Neural cell (in vitro differentiated cells): Measurements from ENCODE around the gene RTP5. TPM values are rescaled to one million over a fixed set of nuclear protein-coding genes. Genes with fewer than 3 reads are reported as not detected.

Experiments used
- H2AFZ ChIP-seq: fragments of 200-600, 300-800 bp; sonication (generic), shearing (Covaris generic); 2 replicates; pipeline ENCODE4 v1.6.0; 2014; ENCODE audit warnings: low read depth, mild to moderate bottlenecking, antibody characterized with exemption, low read length, moderate library complexity
- H3F3A ChIP-seq: fragments of 200-600 bp; shearing (Covaris generic); 2 replicates; pipeline ENCODE4 v1.6.1; 2016; ENCODE audit warnings: mild to moderate bottlenecking, moderate library complexity, mixed read lengths, antibody characterized with exemption, low read length; ENCODE audit not compliant: insufficient read depth, poor library complexity, severe bottlenecking
- H3K27ac ChIP-seq: fragments of 200-600, 300-800 bp; sonication (generic), shearing (Covaris generic); 2 replicates; pipeline ENCODE4 v1.5.1; 2014; ENCODE audit warnings: mild to moderate bottlenecking, low read length, moderate library complexity
- H3K27me3 ChIP-seq: fragments of 300-800, 200-600 bp; sonication (generic), shearing (Covaris generic); 2 replicates; pipeline ENCODE4 v1.6.0; 2014; ENCODE audit warnings: mild to moderate bottlenecking, low read depth, low read length, moderate library complexity; ENCODE audit not compliant: insufficient read depth
- H3K36me3 ChIP-seq: fragments of 300-800, 200-600 bp; sonication (generic), shearing (Covaris generic); 2 replicates; pipeline ENCODE4 v1.5.1; 2014; ENCODE audit warnings: mild to moderate bottlenecking, antibody characterized with exemption, low read length, moderate library complexity; ENCODE audit not compliant: insufficient read depth
- H3K4me2 ChIP-seq: fragments of 300-800, 200-600 bp; sonication (generic), shearing (Covaris generic); 2 replicates; pipeline ENCODE4 v1.6.0; 2014; ENCODE audit warnings: mild to moderate bottlenecking, low read length
- H3K4me3 ChIP-seq: fragments of 300-800, 200-600 bp; sonication (generic), shearing (Covaris generic); 2 replicates; pipeline ENCODE4 v1.5.1; 2014; ENCODE audit warnings: mild to moderate bottlenecking, low read length, moderate library complexity
- H3K79me2 ChIP-seq: fragments of 200-600 bp; shearing (Covaris generic); replicated peaks from 2 replicates; pipeline ENCODE4 v1.6.0; 2014; ENCODE audit warnings: mild to moderate bottlenecking, low read length, moderate library complexity; ENCODE audit not compliant: insufficient read depth
- H3K9ac ChIP-seq: fragments of 300-800, 200-600 bp; sonication (generic), shearing (Covaris generic); 2 replicates; pipeline ENCODE4 v1.6.1; 2016; ENCODE audit warnings: mild to moderate bottlenecking, low read length, mixed read lengths
- H3K9me2 ChIP-seq: fragments of 200-600 bp; shearing (Covaris generic); 2 replicates; pipeline ENCODE4 v1.6.1; 2016; ENCODE audit warnings: mild to moderate bottlenecking, low read length, mixed read lengths; ENCODE audit not compliant: insufficient read depth
- H3K9me3 ChIP-seq: fragments of 200-600, 300-800 bp; sonication (generic), shearing (Covaris generic); 2 replicates; pipeline ENCODE4 v1.6.1; 2016; ENCODE audit warnings: mild to moderate bottlenecking, mixed run types, low read length, moderate library complexity, mixed read lengths
- H4K20me1 ChIP-seq: fragments of 200-600 bp; shearing (Covaris generic); 2 replicates; pipeline ENCODE4 v1.6.1; 2016; ENCODE audit warnings: mild to moderate bottlenecking, mixed run types; ENCODE audit not compliant: insufficient read depth
- CTCF ChIP-seq: fragments of 450-650 bp; IDR thresholded peaks from 2 replicates; pipeline ENCODE4 v1.5.1; 2014; ENCODE audit warnings: antibody characterized with exemption, mild to moderate bottlenecking, moderate library complexity; ENCODE audit not compliant: poor library complexity, severe bottlenecking
- EP300 ChIP-seq: fragments of 450-650 bp; conservative IDR thresholded peaks from 2 replicates; pipeline ENCODE4 v1.6.1; 2014; ENCODE audit warnings: antibody characterized with exemption, mild to moderate bottlenecking, moderate library complexity; ENCODE audit not compliant: poor library complexity, severe bottlenecking
- SMC3 ChIP-seq: fragments of 450-650 bp; conservative IDR thresholded peaks from 2 replicates; pipeline ENCODE4 v1.6.1; 2014; ENCODE audit warnings: antibody characterized with exemption, mild to moderate bottlenecking, moderate library complexity; ENCODE audit not compliant: poor library complexity
- polyA plus RNA-seq: library from polyadenylated mRNA; depleted of rRNA; stranded (reverse); fragments of >200 nt; gene quantifications from 2 replicates; pipeline ENCODE4 v1.2.3, GENCODE V29; 2014

The RTP5 gene
- polyA plus RNA-seq, 1 donor from 2014 or later = 1.8 TPM

DNA sequence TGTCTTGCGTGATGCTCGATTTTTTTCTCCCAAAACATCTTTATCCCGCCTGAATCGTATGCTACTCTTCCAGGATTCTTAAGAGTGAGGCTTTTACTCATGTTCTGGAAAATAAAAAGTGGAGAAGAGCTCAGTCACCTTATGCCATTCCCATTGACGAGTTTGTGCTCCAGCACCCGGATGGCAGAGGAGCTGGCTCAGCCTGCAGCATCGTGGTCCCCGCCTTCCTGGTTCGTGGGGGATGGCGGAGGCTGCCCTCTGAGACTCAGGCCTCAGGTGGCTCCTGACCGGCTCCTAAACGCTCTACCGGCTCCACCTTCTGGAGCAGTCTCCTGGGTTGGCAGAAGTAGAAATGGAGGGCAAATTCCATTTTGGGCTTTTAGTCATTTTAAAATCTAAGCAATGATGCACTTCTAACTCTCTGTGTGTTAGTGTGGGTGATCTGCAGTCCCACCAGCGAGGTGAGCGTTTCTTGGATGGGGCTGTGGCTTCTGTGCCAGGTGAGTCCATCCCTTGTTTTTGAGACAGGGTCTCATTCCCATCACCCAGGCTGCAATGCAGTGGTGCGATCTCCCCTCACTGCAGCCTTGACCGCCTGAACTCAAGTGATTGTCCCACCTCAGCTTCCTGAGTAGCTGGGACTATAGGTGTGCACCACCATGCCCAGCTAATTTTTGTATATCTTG, 27.8 kb downstream of the RTP5 start:
- Histone ChIP-seq H3K79me2 (no peaks in the 10 kb centered on the region), H3F3A (no peaks in the 10 kb centered on the region), H3K9me3 (no peaks in the 10 kb centered on the region), H3K27me3 (no peaks in the 10 kb centered on the region), H3K4me3 (no peak overlapping the region), H3K9ac (no peak overlapping the region), H2AFZ (no peak overlapping the region), H3K4me2 (no peak overlapping the region), H4K20me1 (no peaks in the 10 kb centered on the region), H3K27ac (no peak overlapping the region), H3K9me2 (no peaks in the 10 kb centered on the region), H3K36me3 (no peaks in the 10 kb centered on the region)
- TF ChIP-seq SMC3 = no peak
- TF ChIP-seq EP300 = no peak

- Histone ChIP-seq H3K9me2 (no peaks in the 10 kb centered on the region), H2AFZ (no peak overlapping the region), H3K27me3 (no peaks in the 10 kb centered on the region), H3K27ac (no peak overlapping the region), H3K79me2 (no peaks in the 10 kb centered on the region), H3K9me3 (no peaks in the 10 kb centered on the region), H3K9ac (no peak overlapping the region), H3K4me3 (no peak overlapping the region), H3K4me2 (no peak overlapping the region), H4K20me1 (no peaks in the 10 kb centered on the region), H3F3A (no peaks in the 10 kb centered on the region), H3K36me3 (no peaks in the 10 kb centered on the region)
- TF ChIP-seq CTCF = no peak
These were observed 29.1 kb downstream of the RTP5 start for GRCh38 chr2:241898463-241899270.

DNA sequence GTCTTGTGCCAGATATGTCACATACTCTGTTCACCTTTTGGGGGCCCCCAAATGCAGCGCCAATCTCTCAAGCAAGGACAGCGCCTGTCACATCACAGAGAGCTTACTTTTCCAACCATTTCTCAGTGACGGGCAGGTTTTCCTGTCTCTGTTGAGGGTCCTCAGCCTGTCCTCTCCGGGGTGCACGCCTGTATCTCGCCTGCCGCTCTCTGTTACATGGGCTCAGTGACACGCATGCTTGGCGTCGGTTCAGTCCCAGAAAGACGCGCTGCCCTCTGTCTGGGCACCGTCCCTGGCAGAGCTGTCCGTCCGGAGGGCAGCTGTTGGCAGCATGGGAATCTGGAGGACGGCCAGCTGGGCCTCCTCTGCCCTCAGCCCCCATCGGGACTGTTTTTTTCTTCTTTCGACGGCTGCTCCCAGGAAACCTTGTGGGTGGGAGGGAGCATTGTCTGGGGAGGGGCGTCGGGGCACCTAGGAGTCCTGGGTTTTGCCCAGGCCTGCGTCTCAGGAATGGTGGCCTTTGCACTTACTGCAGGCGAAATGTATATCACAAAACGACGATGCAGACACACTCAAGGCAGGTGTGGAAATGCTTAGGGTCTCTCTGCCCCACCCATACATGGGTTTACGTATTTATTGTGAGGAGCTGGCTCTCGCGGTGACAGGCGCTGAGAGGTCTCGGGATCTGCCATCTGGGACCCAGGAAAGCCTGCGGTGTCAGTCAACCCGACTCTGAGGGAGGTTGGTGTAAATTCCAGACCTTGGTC, 30.9 kb downstream of the RTP5 start:
- no peak overlapping the region for H3K9ac ChIP-seq
- H3K36me3 ChIP-seq = no peaks in the 10 kb centered on the region
- H3K4me3 ChIP-seq = no peak overlapping the region
- no peaks in the 10 kb centered on the region for H4K20me1 ChIP-seq
- no peak for TF ChIP-seq EP300
- no peaks in the 10 kb centered on the region for H3K9me2 ChIP-seq
- no peaks in the 10 kb centered on the region for H3K9me3 ChIP-seq
- H3K27me3 ChIP-seq = no peaks in the 10 kb centered on the region
- no peak overlapping the region for H3K4me2 ChIP-seq
- H3K79me2 ChIP-seq = no peaks in the 10 kb centered on the region
- no peaks in the 10 kb centered on the region for H3F3A ChIP-seq
- no peak overlapping the region for H2AFZ ChIP-seq
- no peak overlapping the region for H3K27ac ChIP-seq

DNA sequence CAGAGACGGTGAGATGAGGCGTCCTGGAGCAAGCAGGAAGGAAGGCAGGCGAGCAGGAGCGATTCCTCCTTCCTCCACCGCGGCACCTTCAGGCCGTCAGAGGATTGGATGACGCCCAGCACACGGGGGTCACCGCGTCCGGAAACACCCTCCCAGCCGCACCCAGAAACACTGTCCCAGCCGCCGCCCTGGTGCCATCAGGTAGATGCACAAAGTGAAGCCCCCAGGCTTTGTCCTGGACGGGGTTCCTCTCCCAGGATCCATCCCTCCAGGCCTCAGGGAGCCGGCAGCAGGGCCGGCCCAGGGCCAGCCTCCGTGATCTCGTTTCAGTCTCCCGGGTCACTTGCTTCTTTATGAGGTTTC, 31.5 kb downstream of the RTP5 start:
- Histone ChIP-seq H3K36me3 (no peaks in the 10 kb centered on the region), H3K4me3 (no peak overlapping the region), H4K20me1 (no peaks in the 10 kb centered on the region), H3K27ac (no peak overlapping the region), H3K9ac (no peak overlapping the region), H3K79me2 (no peaks in the 10 kb centered on the region), H2AFZ (no peak overlapping the region), H3K27me3 (no peaks in the 10 kb centered on the region), H3K9me3 (no peaks in the 10 kb centered on the region), H3K9me2 (no peaks in the 10 kb centered on the region), H3F3A (no peaks in the 10 kb centered on the region), H3K4me2 (no peak overlapping the region)
- TF ChIP-seq CTCF = no peak
